NCI-H187 (cell line): ENCODE measurements around the gene C6orf118.

Experiments
- DNase-seq, 2 experiments: peaks; one replicate each; lab custom pipeline; 2025; lab: John Stamatoyannopoulos, UW

C6orf118 gene

GRCh38 chr6:165244524-165245247 lies 64.7 kb downstream of the C6orf118 start:
- no peak for DNase-seq

DNA sequence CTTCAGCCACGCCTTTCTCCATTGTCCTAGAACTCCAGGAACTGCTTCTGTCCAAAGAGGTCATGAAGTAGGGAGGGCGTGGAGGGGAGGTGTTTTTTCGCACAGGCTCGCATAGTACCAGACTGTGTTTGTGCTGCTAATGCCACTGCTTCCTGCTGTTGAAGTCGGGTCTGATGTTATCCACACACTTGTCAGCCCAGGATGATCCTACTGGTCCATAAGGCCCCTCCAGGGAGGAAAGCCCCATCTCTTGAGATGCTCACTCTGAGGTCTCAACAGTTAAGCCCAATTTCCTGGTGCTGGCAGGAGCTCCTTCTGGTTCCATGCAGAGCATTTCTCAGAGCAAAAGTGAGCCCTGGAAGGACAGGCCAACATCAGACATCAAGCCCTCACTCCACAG lies 65.6 kb downstream of the C6orf118 start:
- DNase-seq: no peak

GRCh38 chr6:165236326-165236725 lies 73.1 kb downstream of the C6orf118 start:
- no peak for DNase-seq

DNA sequence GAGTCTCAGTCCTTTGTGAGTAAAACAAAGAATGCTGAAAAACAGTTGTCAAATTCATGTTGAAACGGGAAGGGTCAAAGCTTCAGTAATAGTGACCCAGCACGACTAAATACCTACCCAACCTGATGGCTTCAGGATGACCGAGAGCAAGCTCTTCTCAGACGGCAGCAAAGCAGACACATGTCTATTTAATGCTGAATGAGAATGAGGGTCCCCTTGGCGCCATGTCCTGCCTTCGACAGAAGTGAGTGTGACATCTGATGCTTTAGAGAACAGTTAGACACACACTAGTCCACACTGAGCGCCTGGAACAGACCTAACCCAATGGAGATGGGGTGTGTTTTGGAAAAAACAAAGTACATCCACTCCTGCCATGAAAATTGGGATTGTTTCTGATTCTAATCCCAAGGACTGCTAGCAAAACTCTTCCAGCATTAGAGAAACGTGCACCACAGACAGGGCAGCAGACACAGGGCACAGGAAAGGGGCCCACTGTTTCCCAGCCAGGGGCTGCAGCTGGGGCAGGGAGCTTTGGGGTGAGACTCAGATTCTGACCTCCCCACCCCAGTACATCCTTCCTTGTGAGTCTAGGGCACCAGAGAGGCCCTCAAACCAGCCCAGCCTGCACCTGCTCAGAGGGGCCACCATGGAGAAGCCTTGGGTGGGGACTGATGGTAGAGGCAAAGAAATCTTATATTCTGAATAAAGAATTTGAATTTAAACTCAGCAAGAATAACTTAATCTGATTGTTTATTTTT lies 76.5 kb downstream of the C6orf118 start:
- no peak for DNase-seq

GRCh38 chr6:165231581-165232561 lies 77.5 kb downstream of the C6orf118 start:
- no peak for DNase-seq

- no peak for DNase-seq
Measured at GRCh38 chr6:165231177-165231576, 78.2 kb downstream of the C6orf118 start.
